Mesenchymal stem cell (in vitro differentiated cells and primary cell): ENCODE data around the gene ADIG.

ENCODE experiments used
- DNase-seq: peaks from one replicate; pipeline ENCODE4 v3.0.0-alpha.2; 2013
- H2AFZ ChIP-seq: one replicate; pipeline ENCODE4 v1.6.1; 2013; ENCODE audit warnings: low read depth, mild to moderate bottlenecking, control low read depth, inconsistent platforms, low read length, moderate library complexity
- H2AK5ac ChIP-seq: 2 replicates; pipeline ENCODE4 v1.6.1; 2013; ENCODE audit warnings: low read length, moderate library complexity, mild to moderate bottlenecking, inconsistent platforms; ENCODE audit not compliant: severe bottlenecking
- H2BK120ac ChIP-seq: one replicate; pipeline ENCODE4 v1.6.1; 2013; ENCODE audit warnings: low read depth, mild to moderate bottlenecking, inconsistent platforms, low read length, moderate library complexity
- H2BK12ac ChIP-seq, 2 experiments: one replicate each; pipeline ENCODE4 v1.6.1; 2013; ENCODE audit warnings: inconsistent platforms in 2 of 2, low read length in 2 of 2, mild to moderate bottlenecking in 2 of 2, moderate library complexity in 2 of 2, control low read depth in 1 of 2
- H2BK15ac ChIP-seq: one replicate; pipeline ENCODE4 v1.6.1; 2013; ENCODE audit warnings: mild to moderate bottlenecking, low read depth, inconsistent platforms; ENCODE audit not compliant: poor library complexity, severe bottlenecking
- H2BK5ac ChIP-seq: 2 replicates; pipeline ENCODE4 v1.6.1; 2013; ENCODE audit warnings: low read depth, mild to moderate bottlenecking, low read length, control low read depth, inconsistent platforms; ENCODE audit not compliant: poor library complexity, severe bottlenecking
- H3K14ac ChIP-seq, 2 experiments: one replicate each; pipeline ENCODE4 v1.6.1; 2013; ENCODE audit warnings: inconsistent platforms in 2 of 2, low read length in 2 of 2, control low read depth in 1 of 2, mild to moderate bottlenecking in 1 of 2, moderate library complexity in 1 of 2
- H3K18ac ChIP-seq, 2 experiments: one replicate each; pipeline ENCODE4 v1.6.1; 2013; ENCODE audit warnings: inconsistent platforms in 2 of 2, low read length in 2 of 2, control low read depth in 1 of 2, low read depth in 1 of 2, mild to moderate bottlenecking in 1 of 2
- H3K23ac ChIP-seq, 2 experiments: one replicate each; pipeline ENCODE4 v1.6.1; 2013; ENCODE audit warnings: inconsistent platforms in 2 of 2, low read length in 2 of 2, mild to moderate bottlenecking in 2 of 2, moderate library complexity in 2 of 2, control low read depth in 1 of 2
- H3K27ac ChIP-seq: 2 replicates; pipeline ENCODE4 v1.5.1; 2013; ENCODE audit warnings: mild to moderate bottlenecking, moderate library complexity, low read length, control low read depth, inconsistent platforms; ENCODE audit not compliant: poor library complexity, severe bottlenecking
- H3K27me3 ChIP-seq, 2 experiments: 2 replicates each; pipeline versions ENCODE4 v1.6.1 to v1.7.0; 2013; ENCODE audit warnings: low read length in 2 of 2, mild to moderate bottlenecking in 2 of 2, moderate library complexity in 2 of 2, control low read depth in 1 of 2, inconsistent platforms in 1 of 2; ENCODE audit not compliant: control insufficient read depth in 1 of 2, insufficient read depth in 1 of 2
- H3K36me3 ChIP-seq, 2 experiments: 2 replicates each; pipeline versions ENCODE4 v1.6.1 to v1.7.0; 2013; ENCODE audit warnings: low read length in 2 of 2, control low read depth in 1 of 2, inconsistent platforms in 1 of 2, low read depth in 1 of 2, mild to moderate bottlenecking in 1 of 2; ENCODE audit not compliant: insufficient read depth in 2 of 2, control insufficient read depth in 1 of 2
- H3K4ac ChIP-seq, 2 experiments: one replicate each; pipeline ENCODE4 v1.6.1; 2013; ENCODE audit warnings: inconsistent platforms in 2 of 2, low read length in 2 of 2, mild to moderate bottlenecking in 2 of 2, moderate library complexity in 2 of 2, control low read depth in 1 of 2, low read depth in 1 of 2
- H3K4me1 ChIP-seq: 2 replicates; pipeline ENCODE4 v1.6.1; 2013; ENCODE audit warnings: low read depth, low read length, control low read depth; ENCODE audit not compliant: control insufficient read depth, insufficient read depth
- H3K4me2 ChIP-seq: 2 replicates; pipeline ENCODE4 v1.6.1; 2013; ENCODE audit warnings: low read length, mild to moderate bottlenecking, inconsistent platforms; ENCODE audit not compliant: poor library complexity, severe bottlenecking
- H3K4me3 ChIP-seq, 2 experiments: 2 replicates each; pipeline versions ENCODE4 v1.5.1 to v1.7.0; 2013; ENCODE audit warnings: low read length in 2 of 2, mild to moderate bottlenecking in 2 of 2, control low read depth in 1 of 2, low read depth in 1 of 2; ENCODE audit not compliant: insufficient read depth in 1 of 2
- H3K79me1 ChIP-seq: replicated peaks from 2 replicates; pipeline ENCODE4 v1.6.1; 2013; ENCODE audit warnings: mild to moderate bottlenecking, control low read depth, low read length, inconsistent platforms; ENCODE audit not compliant: poor library complexity, severe bottlenecking
- H3K9ac ChIP-seq: 2 replicates; pipeline ENCODE4 v1.7.0; 2013; ENCODE audit warnings: mild to moderate bottlenecking, low read length, moderate library complexity
- H3K9me3 ChIP-seq: 2 replicates; pipeline ENCODE4 v1.7.0; 2013; ENCODE audit warnings: mild to moderate bottlenecking, low read length; ENCODE audit not compliant: control insufficient read depth
- H4K8ac ChIP-seq: one replicate; pipeline ENCODE4 v1.6.1; 2013; ENCODE audit warnings: inconsistent platforms, mild to moderate bottlenecking, low read length, moderate library complexity
- H4K91ac ChIP-seq: one replicate; pipeline ENCODE4 v1.6.1; 2013; ENCODE audit warnings: mild to moderate bottlenecking, low read length, inconsistent platforms
- WGBS: methylation state at CpG from one replicate; pipeline ENCODE4 v1.1.7; 2013; ENCODE audit warnings: mixed read lengths; 5-methylcytosine and 5-hydroxymethylcytosine counted together

The ADIG gene

GRCh38 chr20:38583306-38583705 lies 2.3 kb downstream of the ADIG start:
- Histone ChIP-seq H3K4me2 (no peak overlapping the region), H3K36me3 (peaks cover 0 to 3% of the 10 kb centered on the region in 2 experiments), H2BK120ac (no peak overlapping the region), H4K91ac (no peak overlapping the region), H2BK12ac (no peak overlapping the region), H3K4me1 (peaks cover 22% of the 10 kb centered on the region), H3K4me3 (no peak overlapping the region), H2AFZ (no peak overlapping the region), H2AK5ac (no peak overlapping the region), H3K18ac (no peak overlapping the region), H3K27me3 (peaks cover 3 to 43% of the 10 kb centered on the region in 2 experiments), H3K9ac (no peak overlapping the region), H2BK15ac (no peak overlapping the region), H3K14ac (no peak overlapping the region), H3K9me3 (no peaks in the 10 kb centered on the region), H3K23ac (no peak overlapping the region), H2BK5ac (no peak overlapping the region), H4K8ac (no peak overlapping the region), H3K79me1 (no peaks in the 10 kb centered on the region), H3K27ac (no peak overlapping the region), H3K4ac (no peak overlapping the region)
- WGBS, result 100% methylated on average over 2 of the region's 4 CpGs
- DNase-seq, result no peak

- H3K79me1 ChIP-seq, result no peaks in the 10 kb centered on the region
- no peak overlapping the region for H3K18ac ChIP-seq
- H3K27me3 ChIP-seq, result peaks cover 3 to 48% of the 10 kb centered on the region in 2 experiments
- H2AFZ ChIP-seq, result no peak overlapping the region
- no peak overlapping the region for H3K4me3 ChIP-seq
- no peaks in the 10 kb centered on the region for H3K36me3 ChIP-seq
- no peak overlapping the region for H3K14ac ChIP-seq
- H3K4ac ChIP-seq, result no peak overlapping the region
- H3K27ac ChIP-seq, result no peak overlapping the region
- H4K91ac ChIP-seq, result no peak overlapping the region
- no peak overlapping the region for H3K4me2 ChIP-seq
- H2BK5ac ChIP-seq, result no peak overlapping the region
- H3K23ac ChIP-seq, result no peak overlapping the region
- H2BK15ac ChIP-seq, result no peak overlapping the region
- H3K9me3 ChIP-seq, result no peaks in the 10 kb centered on the region
- H2BK12ac ChIP-seq, result no peak overlapping the region
- WGBS, result 61% methylated on average over 6 of the region's 7 CpGs
- peaks cover 20% of the 10 kb centered on the region for H3K4me1 ChIP-seq
- H3K9ac ChIP-seq, result no peak overlapping the region
- H4K8ac ChIP-seq, result no peak overlapping the region
- DNase-seq, result no peak
- no peak overlapping the region for H2BK120ac ChIP-seq
- no peak overlapping the region for H2AK5ac ChIP-seq
Observed at GRCh38 chr20:38584099-38584763, 3.2 kb downstream of the ADIG start.

- 84% methylated on average over 10 of the region's 10 CpGs for WGBS
Observed at GRCh38 chr20:38585404-38586180, 4.6 kb downstream of the ADIG start.

GRCh38 chr20:38586181-38586525 lies 5.2 kb downstream of the ADIG start:
- no peak overlapping the region for H4K8ac ChIP-seq
- no peak overlapping the region for H2AFZ ChIP-seq
- H3K4me3 ChIP-seq, result no peak overlapping the region
- H2BK12ac ChIP-seq, result no peak overlapping the region
- peaks cover 12% of the 10 kb centered on the region for H3K4me1 ChIP-seq
- DNase-seq, result no peak
- H3K36me3 ChIP-seq, result no peaks in the 10 kb centered on the region
- H3K27ac ChIP-seq, result no peak overlapping the region
- no peak overlapping the region for H2BK5ac ChIP-seq
- H3K27me3 ChIP-seq, result peaks cover 3 to 62% of the 10 kb centered on the region in 2 experiments
- H3K14ac ChIP-seq, result no peak overlapping the region
- no peak overlapping the region for H2AK5ac ChIP-seq
- no peak overlapping the region for H4K91ac ChIP-seq
- H3K4me2 ChIP-seq, result no peak overlapping the region
- H3K9me3 ChIP-seq, result no peaks in the 10 kb centered on the region
- H3K79me1 ChIP-seq, result no peaks in the 10 kb centered on the region
- H3K9ac ChIP-seq, result no peak overlapping the region
- no peak overlapping the region for H2BK15ac ChIP-seq
- H3K23ac ChIP-seq, result no peak overlapping the region
- H3K4ac ChIP-seq, result no peak overlapping the region
- H3K18ac ChIP-seq, result no peak overlapping the region
- WGBS, result 80% methylated on average over 3 of the region's 3 CpGs
- no peak overlapping the region for H2BK120ac ChIP-seq

More at GRCh38 chr20:38585404-38586180, 4.6 kb downstream of the ADIG start:
- Histone ChIP-seq H3K14ac (no peak overlapping the region), H3K36me3 (no peaks in the 10 kb centered on the region), H4K91ac (no peak overlapping the region), H3K23ac (no peak overlapping the region), H2BK15ac (no peak overlapping the region), H3K4me1 (peaks cover 10% of the 10 kb centered on the region), H3K27me3 (peaks cover 3 to 59% of the 10 kb centered on the region in 2 experiments), H3K9ac (no peak overlapping the region), H3K9me3 (no peaks in the 10 kb centered on the region), H3K4me3 (no peak overlapping the region), H2BK12ac (no peak overlapping the region), H2BK5ac (no peak overlapping the region), H3K18ac (no peak overlapping the region), H3K4me2 (no peak overlapping the region), H3K79me1 (no peaks in the 10 kb centered on the region), H4K8ac (no peak overlapping the region), H2AFZ (no peak overlapping the region), H2AK5ac (no peak overlapping the region), H2BK120ac (no peak overlapping the region), H3K4ac (no peak overlapping the region), H3K27ac (no peak overlapping the region)
- DNase-seq, result no peak
